ENCODE data around the gene TRMT2A. TPM values are rescaled to one million over a fixed set of nuclear protein-coding genes. Genes with fewer than 3 reads are reported as not detected.

TRMT2A gene
- total RNA-seq, 1 experiment from 2014 or later = 39.9 TPM

- H3K27me3 ChIP-seq (replicated peaks) = no peaks in the 10 kb centered on the region
- H3K9me3 ChIP-seq (replicated peaks) = no peaks in the 10 kb centered on the region
- H3K4me3 ChIP-seq = no peak overlapping the region
- no peak overlapping the region for H3K27ac ChIP-seq
- no peaks in the 10 kb centered on the region for H3K4me1 ChIP-seq (replicated peaks)
- H3K36me3 ChIP-seq = peaks cover 100% of the 10 kb centered on the region
- DNase-seq (ENCODE audit: low read depth in 1 of 2, low spot score in 2 of 2) = no peak
Observed at GRCh38 chr22:20089226-20089976, 27.6 kb downstream of the TRMT2A start.

GRCh38 chr22:20088263-20088648 is 28.8 kb downstream of the TRMT2A start:
- no peak for DNase-seq (ENCODE audit: low read depth in 1 of 2, low spot score in 2 of 2)
- Histone ChIP-seq H3K27me3 (replicated peaks) (no peaks in the 10 kb centered on the region), H3K4me1 (replicated peaks) (no peaks in the 10 kb centered on the region), H3K36me3 (peaks cover 99% of the 10 kb centered on the region), H3K4me3 (no peak overlapping the region), H3K9me3 (replicated peaks) (no peaks in the 10 kb centered on the region), H3K27ac (no peak overlapping the region)

GRCh38 chr22:20087319-20088262 is 29.4 kb downstream of the TRMT2A start:
- Histone ChIP-seq H3K36me3 (peaks cover 99% of the 10 kb centered on the region), H3K27me3 (replicated peaks) (no peaks in the 10 kb centered on the region), H3K9me3 (replicated peaks) (no peaks in the 10 kb centered on the region), H3K4me1 (replicated peaks) (peaks cover 4% of the 10 kb centered on the region; the same call in 1 of the 2 replicates), H3K27ac (no peak overlapping the region), H3K4me3 (no peak overlapping the region)
- no peak for DNase-seq (ENCODE audit: low read depth in 1 of 2, low spot score in 2 of 2)

- no peak overlapping the region for H3K27ac ChIP-seq
- no peaks in the 10 kb centered on the region for H3K9me3 ChIP-seq (replicated peaks)
- H3K4me1 ChIP-seq (replicated peaks) = peaks cover 11% of the 10 kb centered on the region
- peaks cover 99% of the 10 kb centered on the region for H3K36me3 ChIP-seq
- H3K4me3 ChIP-seq = no peak overlapping the region
- DNase-seq (ENCODE audit: low read depth in 1 of 2, low spot score in 2 of 2) = no peak
- no peaks in the 10 kb centered on the region for H3K27me3 ChIP-seq (replicated peaks)
Observed at GRCh38 chr22:20086763-20087162, 30.3 kb downstream of the TRMT2A start.

- no peak for DNase-seq (ENCODE audit: low read depth in 1 of 2, low spot score in 2 of 2)
- H3K4me3 ChIP-seq = no peak overlapping the region
- H3K9me3 ChIP-seq (replicated peaks) = no peaks in the 10 kb centered on the region
- H3K36me3 ChIP-seq = peaks cover 99% of the 10 kb centered on the region
- peaks cover 17% of the 10 kb centered on the region for H3K4me1 ChIP-seq (replicated peaks)
- no peak overlapping the region for H3K27ac ChIP-seq
- H3K27me3 ChIP-seq (replicated peaks) = no peaks in the 10 kb centered on the region
Observed at GRCh38 chr22:20086101-20086599, 30.9 kb downstream of the TRMT2A start.

GRCh38 chr22:20085651-20086050 is 31.4 kb downstream of the TRMT2A start:
- Histone ChIP-seq H3K9me3 (replicated peaks) (no peaks in the 10 kb centered on the region), H3K4me3 (no peak overlapping the region), H3K27ac (no peak overlapping the region), H3K4me1 (replicated peaks) (peaks cover 18% of the 10 kb centered on the region), H3K27me3 (replicated peaks) (no peaks in the 10 kb centered on the region), H3K36me3 (peaks cover 99% of the 10 kb centered on the region)
- DNase-seq (ENCODE audit: low read depth in 1 of 2, low spot score in 2 of 2) = no peak

- no peak overlapping the region for H3K27ac ChIP-seq
- DNase-seq (ENCODE audit: low read depth in 1 of 2, low spot score in 2 of 2) = no peak
- peaks cover 96% of the 10 kb centered on the region for H3K36me3 ChIP-seq
- H3K4me1 ChIP-seq (replicated peaks) = peaks cover 18% of the 10 kb centered on the region
- H3K4me3 ChIP-seq = no peak overlapping the region
- H3K9me3 ChIP-seq (replicated peaks) = no peaks in the 10 kb centered on the region
- H3K27me3 ChIP-seq (replicated peaks) = no peaks in the 10 kb centered on the region
Observed at GRCh38 chr22:20084547-20085413, 32.2 kb downstream of the TRMT2A start.

- Histone ChIP-seq H3K4me3 (no peak overlapping the region), H3K9me3 (replicated peaks) (no peaks in the 10 kb centered on the region), H3K27me3 (replicated peaks) (no peaks in the 10 kb centered on the region), H3K36me3 (peaks cover 89% of the 10 kb centered on the region), H3K4me1 (replicated peaks) (peaks cover 24% of the 10 kb centered on the region), H3K27ac (no peak overlapping the region)
- no peak for DNase-seq (ENCODE audit: low read depth in 1 of 2, low spot score in 2 of 2)
Observed at GRCh38 chr22:20083891-20084546, 33.0 kb downstream of the TRMT2A start.

- Histone ChIP-seq H3K27me3 (replicated peaks) (no peaks in the 10 kb centered on the region), H3K4me1 (replicated peaks) (peaks cover 24% of the 10 kb centered on the region), H3K9me3 (replicated peaks) (no peaks in the 10 kb centered on the region), H3K36me3 (peaks cover 82% of the 10 kb centered on the region), H3K4me3 (no peak overlapping the region), H3K27ac (no peak overlapping the region)
- DNase-seq (ENCODE audit: low read depth in 1 of 2, low spot score in 2 of 2) = no peak
Observed at GRCh38 chr22:20083157-20083890, 33.7 kb downstream of the TRMT2A start.

- Histone ChIP-seq H3K36me3 (peaks cover 59% of the 10 kb centered on the region), H3K4me1 (replicated peaks) (peaks cover 24% of the 10 kb centered on the region), H3K27me3 (replicated peaks) (no peaks in the 10 kb centered on the region), H3K9me3 (replicated peaks) (no peaks in the 10 kb centered on the region), H3K27ac (peak overlapping the region; percentile 92), H3K4me3 (peak overlapping the region; percentile 94)
- peak; percentile 71 to 83 for DNase-seq (ENCODE audit: low read depth in 1 of 2, low spot score in 2 of 2)
Observed at GRCh38 chr22:20080776-20081654, 36.0 kb downstream of the TRMT2A start.

GRCh38 chr22:20080445-20080775 is 36.6 kb downstream of the TRMT2A start:
- H3K27ac ChIP-seq = peak overlapping the region; percentile 92
- H3K4me3 ChIP-seq = peak overlapping the region; percentile 94
- no peaks in the 10 kb centered on the region for H3K27me3 ChIP-seq (replicated peaks)
- DNase-seq (ENCODE audit: low read depth in 1 of 2, low spot score in 2 of 2) = peak in 1 of 2 experiments; percentile 75
- H3K9me3 ChIP-seq (replicated peaks) = no peaks in the 10 kb centered on the region
- H3K4me1 ChIP-seq (replicated peaks) = peaks cover 24% of the 10 kb centered on the region
- peaks cover 53% of the 10 kb centered on the region for H3K36me3 ChIP-seq
